Measurements from ENCODE around the gene HOXA9.

- no peak for TF ChIP-seq CTCF (IDR thresholded peaks at IDR 0.05)
- TF ChIP-seq POLR2A (IDR thresholded peaks at IDR 0.05) = no peak
Measured at GRCh38 chr7:27202018-27202861, 36.9 kb upstream of the HOXA9 start.
